Cardiac fibroblast (primary cell): ENCODE results near the gene MN1.
A peak's percentile ranks its signal among the peaks of the same experiment; 100 is the strongest.

Experiments used
- DNase-seq, 2 donors: peaks; one replicate each; pipeline versions ENCODE4 v3.0.0 to v3.0.0-alpha.2; 2010; ENCODE audit warnings: low read depth in 2 of 2
- H3K4me3 ChIP-seq, 2 donors: replicated peaks in 1 of 2; 1 replicate in 1 of 2; 2 replicates in 1 of 2; pipeline ENCODE4 v1.5.1; 2011; ENCODE audit warnings: low read depth in 2 of 2, low read length in 2 of 2, mild to moderate bottlenecking in 2 of 2, moderate library complexity in 1 of 2
- TF ChIP-seq, protein P1 (sequence below): IDR thresholded peaks from one replicate; pipeline ENCODE4 v1.5.1; 2011; ENCODE audit warnings: low read depth, mild to moderate bottlenecking, low read length, inconsistent platforms

Gene MN1

DNA sequence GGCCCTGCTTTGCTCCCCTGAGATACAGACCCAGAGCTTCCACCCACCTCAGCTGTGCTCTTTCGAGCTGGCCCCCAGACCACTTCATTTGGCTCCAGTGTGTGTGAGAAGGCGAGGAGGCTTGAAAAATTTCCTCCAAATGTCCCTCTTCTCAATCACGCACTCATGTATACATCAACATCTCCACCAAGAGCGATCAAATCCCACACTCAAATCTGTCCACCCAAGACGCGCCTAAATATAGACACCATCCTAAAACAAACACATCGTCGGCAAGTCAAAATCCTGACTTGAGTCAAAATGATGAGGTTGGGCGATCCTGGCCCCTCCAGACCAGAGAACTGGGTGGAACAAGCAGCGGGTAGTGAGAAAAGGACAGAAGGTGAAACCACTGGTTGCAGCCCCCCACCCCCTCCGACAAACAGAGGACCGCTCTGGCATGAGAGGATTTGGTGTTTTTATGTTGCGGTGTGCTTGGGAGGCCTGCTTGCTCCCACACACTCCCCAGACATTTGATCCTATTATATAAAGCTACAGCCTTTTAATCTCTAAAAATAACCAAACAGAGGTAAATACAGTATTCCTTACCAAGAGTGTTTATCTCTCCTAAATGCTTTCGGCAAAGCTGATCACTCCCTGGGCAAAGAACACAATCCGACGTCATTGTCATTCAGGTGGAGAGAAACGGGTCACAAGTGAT, 10.2 kb downstream of the MN1 start:
- no peak for DNase-seq
- TF ChIP-seq, protein P1, sequence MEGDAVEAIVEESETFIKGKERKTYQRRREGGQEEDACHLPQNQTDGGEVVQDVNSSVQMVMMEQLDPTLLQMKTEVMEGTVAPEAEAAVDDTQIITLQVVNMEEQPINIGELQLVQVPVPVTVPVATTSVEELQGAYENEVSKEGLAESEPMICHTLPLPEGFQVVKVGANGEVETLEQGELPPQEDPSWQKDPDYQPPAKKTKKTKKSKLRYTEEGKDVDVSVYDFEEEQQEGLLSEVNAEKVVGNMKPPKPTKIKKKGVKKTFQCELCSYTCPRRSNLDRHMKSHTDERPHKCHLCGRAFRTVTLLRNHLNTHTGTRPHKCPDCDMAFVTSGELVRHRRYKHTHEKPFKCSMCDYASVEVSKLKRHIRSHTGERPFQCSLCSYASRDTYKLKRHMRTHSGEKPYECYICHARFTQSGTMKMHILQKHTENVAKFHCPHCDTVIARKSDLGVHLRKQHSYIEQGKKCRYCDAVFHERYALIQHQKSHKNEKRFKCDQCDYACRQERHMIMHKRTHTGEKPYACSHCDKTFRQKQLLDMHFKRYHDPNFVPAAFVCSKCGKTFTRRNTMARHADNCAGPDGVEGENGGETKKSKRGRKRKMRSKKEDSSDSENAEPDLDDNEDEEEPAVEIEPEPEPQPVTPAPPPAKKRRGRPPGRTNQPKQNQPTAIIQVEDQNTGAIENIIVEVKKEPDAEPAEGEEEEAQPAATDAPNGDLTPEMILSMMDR = no peak
- H3K4me3 ChIP-seq = no peak overlapping the region

- DNase-seq = peak in 1 of 2 donors; percentile 58
- no peak overlapping the region for H3K4me3 ChIP-seq
- TF ChIP-seq, protein P1 = no peak
These were observed 11.0 kb downstream of the MN1 start for GRCh38 chr22:27790376-27791158.

DNA sequence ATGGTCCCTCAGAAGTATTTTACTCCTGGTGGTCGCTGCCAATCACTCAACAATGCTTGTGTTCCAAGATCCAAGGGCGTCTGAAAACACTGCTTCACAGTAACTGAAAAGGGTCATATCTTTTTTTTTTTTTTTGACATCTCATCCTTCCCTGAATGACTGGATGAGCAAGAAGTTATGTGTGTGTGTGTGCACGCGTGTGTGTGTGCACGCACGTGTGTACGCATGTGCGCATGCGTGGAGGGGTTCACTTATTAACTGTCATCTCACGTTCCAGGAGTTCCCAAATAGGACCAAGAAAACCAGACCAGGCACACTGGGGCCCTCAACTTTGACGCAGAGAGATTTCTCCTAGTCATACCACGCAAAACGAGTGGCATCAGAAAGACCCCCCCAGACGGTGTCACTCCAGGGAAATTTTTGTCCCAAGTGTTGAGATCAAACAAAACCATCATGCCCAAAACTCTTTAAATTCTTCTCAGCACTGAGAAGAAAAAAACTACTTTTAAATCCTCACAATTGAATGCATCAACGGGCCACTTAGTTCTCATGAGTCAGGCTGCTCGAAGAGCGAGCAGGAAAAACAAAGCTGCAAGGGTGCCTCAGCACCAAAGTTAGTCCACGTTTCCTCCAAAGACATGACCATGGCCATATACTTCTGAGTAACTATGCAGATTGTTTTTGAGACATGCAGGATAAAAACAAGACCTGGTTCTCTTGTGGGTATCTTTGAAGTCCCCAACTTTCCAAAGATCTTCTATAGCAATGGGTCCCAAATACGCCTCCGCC, 12.9 kb downstream of the MN1 start:
- no peak overlapping the region for H3K4me3 ChIP-seq
- TF ChIP-seq, protein P1 = no peak
- DNase-seq = no peak

- no peak overlapping the region for H3K4me3 ChIP-seq
- no peak for DNase-seq
- TF ChIP-seq, protein P1 = no peak
These were observed 14.6 kb downstream of the MN1 start for GRCh38 chr22:27786965-27787364.

GRCh38 chr22:27786291-27786932, 15.1 kb downstream of the MN1 start:
- TF ChIP-seq, protein P1 = no peak
- H3K4me3 ChIP-seq = no peak overlapping the region
- no peak for DNase-seq

DNA sequence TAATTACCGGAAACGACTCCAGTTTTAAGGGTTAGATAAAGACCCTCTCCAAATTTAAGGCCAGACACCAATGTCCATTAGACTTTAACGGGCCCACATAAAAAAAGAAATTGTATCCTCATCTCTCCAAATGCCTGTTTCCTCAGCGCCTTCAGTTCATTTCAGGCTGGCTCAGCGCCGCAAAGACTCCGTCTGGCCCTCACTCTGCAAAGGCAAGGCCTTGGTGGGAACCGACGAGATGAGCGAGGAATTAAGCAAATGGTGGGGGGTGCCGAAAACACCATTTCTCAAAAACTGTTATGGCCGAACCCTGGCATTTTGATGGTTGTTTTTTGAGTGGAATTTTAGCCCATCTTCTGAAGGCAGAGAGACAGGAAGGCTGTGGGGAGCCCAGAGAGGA, 15.7 kb downstream of the MN1 start:
- DNase-seq = no peak
- no peak overlapping the region for H3K4me3 ChIP-seq
- TF ChIP-seq, protein P1 = no peak
